ENCODE results near the gene ZNF383. TPM values are rescaled to one million over a fixed set of nuclear protein-coding genes. Genes with fewer than 3 reads are reported as not detected.

ZNF383 gene
- total and polyA plus RNA-seq, 9 of the 15 experiments (the other 6 are each of a cell fraction or from before 2014, with no cell fraction given) = 2.0 to 8.2 (median 5.3) TPM

DNA sequence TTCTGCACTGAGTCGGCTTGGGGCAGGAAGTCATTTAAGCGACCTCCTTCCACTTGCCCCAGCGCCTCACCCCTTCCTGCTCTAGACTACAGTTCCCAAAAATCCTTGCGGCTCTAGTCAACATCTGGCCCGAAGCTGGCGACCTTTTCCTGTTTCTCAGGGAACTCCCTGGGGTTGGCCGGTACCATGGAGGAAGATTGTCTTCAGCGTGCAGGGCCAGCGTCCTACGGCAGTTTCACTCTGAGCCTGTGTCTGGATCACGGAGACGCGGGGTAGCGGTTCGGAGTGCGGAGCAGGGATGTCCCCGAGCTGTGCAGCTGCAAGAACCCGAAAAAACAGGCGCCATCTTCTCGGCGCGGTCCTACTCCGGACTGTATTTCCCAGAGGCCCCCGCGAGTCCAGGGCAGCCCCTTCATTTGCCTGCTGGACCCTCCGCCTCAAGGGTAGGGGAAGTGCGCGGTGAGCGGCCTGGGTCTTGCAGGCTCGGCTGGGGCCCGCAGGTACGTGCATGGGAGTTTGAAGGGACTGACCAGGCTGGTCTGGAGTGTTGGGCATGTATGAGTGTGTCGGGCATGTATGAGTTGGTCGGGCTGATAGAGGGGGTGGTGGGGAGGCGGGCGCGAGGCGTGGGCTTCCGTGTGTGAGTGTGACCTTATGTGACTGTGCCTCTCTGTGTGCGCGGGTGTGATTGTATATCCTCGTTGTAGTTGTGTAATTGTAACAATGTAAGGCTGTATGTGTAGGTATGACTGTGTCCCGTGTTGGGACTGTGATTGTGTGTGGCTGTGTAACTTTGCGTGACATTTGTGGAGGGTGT lies at the start of gene ZNF383 (continued):
- TF ChIP-seq, protein P1, sequence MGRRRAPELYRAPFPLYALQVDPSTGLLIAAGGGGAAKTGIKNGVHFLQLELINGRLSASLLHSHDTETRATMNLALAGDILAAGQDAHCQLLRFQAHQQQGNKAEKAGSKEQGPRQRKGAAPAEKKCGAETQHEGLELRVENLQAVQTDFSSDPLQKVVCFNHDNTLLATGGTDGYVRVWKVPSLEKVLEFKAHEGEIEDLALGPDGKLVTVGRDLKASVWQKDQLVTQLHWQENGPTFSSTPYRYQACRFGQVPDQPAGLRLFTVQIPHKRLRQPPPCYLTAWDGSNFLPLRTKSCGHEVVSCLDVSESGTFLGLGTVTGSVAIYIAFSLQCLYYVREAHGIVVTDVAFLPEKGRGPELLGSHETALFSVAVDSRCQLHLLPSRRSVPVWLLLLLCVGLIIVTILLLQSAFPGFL (CRISPR knock-in tag; IDR thresholded peaks at IDR 0.05) = no peak
- TF ChIP-seq SOX6 (IDR thresholded peaks at IDR 0.05) = no peak
- no peak for TF ChIP-seq TCF7L2 (IDR thresholded peaks at IDR 0.05; ENCODE audit: low read depth, low read length)
- TF ChIP-seq ZKSCAN8 (CRISPR knock-in tag; IDR thresholded peaks at IDR 0.05) = no peak
- TF ChIP-seq TFE3 (CRISPR knock-in tag; IDR thresholded peaks at IDR 0.05) = no peak
- TF ChIP-seq HMGXB4 (CRISPR knock-in tag; IDR thresholded peaks at IDR 0.05) = no peak
- TF ChIP-seq HCFC1 (IDR thresholded peaks at IDR 0.05; ENCODE audit: low read depth, low read length) = peak; percentile 79
- TF ChIP-seq LEF1 (IDR thresholded peaks at IDR 0.05) = no peak
- TF ChIP-seq CBFA2T3 (IDR thresholded peaks at IDR 0.05) = no peak
- TF ChIP-seq CREB3 (tag; conservative IDR thresholded peaks at IDR 0.05; ENCODE audit: low read depth) = 0 out of 2 replicates have a peak, but pooled peaks have one; percentile 35
- TF ChIP-seq ZNF280A (IDR thresholded peaks at IDR 0.05; ENCODE audit: low read depth, partially characterized antibody) = no peak
- TF ChIP-seq ZNF311 (CRISPR knock-in tag; IDR thresholded peaks at IDR 0.05) = no peak
- no peak for TF ChIP-seq FUS (optimal IDR thresholded peaks at IDR 0.05; ENCODE audit: low read depth, low read length)
- TF ChIP-seq ZNF583 (CRISPR knock-in tag; IDR thresholded peaks at IDR 0.05) = no peak
- TF ChIP-seq MECOM (CRISPR knock-in tag; IDR thresholded peaks at IDR 0.05) = no peak
- TF ChIP-seq POLR2B (IDR thresholded peaks at IDR 0.05; ENCODE audit: low read depth, partially characterized antibody) = peak; percentile 80
- TF ChIP-seq ZZZ3 (IDR thresholded peaks at IDR 0.05) = no peak
- TF ChIP-seq ZNF512 (tag; IDR thresholded peaks at IDR 0.05) = no peak
- TF ChIP-seq ILF3 (IDR thresholded peaks at IDR 0.05; ENCODE audit: borderline replicate concordance) = no peak
- TF ChIP-seq MAFG (tag; conservative IDR thresholded peaks at IDR 0.05) = no peak
